Vagina (tissue), 2 donors: ENCODE measurements around the gene CXCL12. TPM values are rescaled to one million over a fixed set of nuclear protein-coding genes. Genes with fewer than 3 reads are reported as not detected.
A peak's percentile ranks its signal among the peaks of the same experiment; 100 is the strongest.

Source experiments
- DNase-seq, 2 donors: peaks; one replicate each; pipeline ENCODE4 v3.0.0-alpha.2; 2017; ENCODE audit errors: extremely low spot score in 2 of 2
- H3K27ac ChIP-seq: fragments of 200-600 bp; sonication (generic); one replicate; pipeline ENCODE4 v1.5.1; 2019
- H3K27me3 ChIP-seq: fragments of 200-600 bp; sonication (generic); one replicate; pipeline ENCODE4 v1.5.1; 2019
- H3K36me3 ChIP-seq, 2 donors: fragments of 200-600 bp; sonication (generic); one replicate each; pipeline ENCODE4 v1.5.1; 2017 to 2019
- H3K4me1 ChIP-seq: fragments of 200-600 bp; sonication (generic); one replicate; pipeline ENCODE4 v1.5.1; 2019
- H3K4me3 ChIP-seq, 2 donors: fragments of 200-600 bp; sonication (generic); 1 replicate in 1 of 2; 2 replicates in 1 of 2; pipeline ENCODE4 v1.5.1; 2016 to 2019
- H3K9me3 ChIP-seq: fragments of 200-600 bp; sonication (generic); one replicate; pipeline ENCODE4 v1.5.1; 2019
- POLR2A ChIP-seq, 2 donors: fragments of 450-650 bp; IDR thresholded peaks; one replicate each; pipeline ENCODE4 v1.6.1; 2017; ENCODE audit warnings: antibody characterized with exemption in 2 of 2, mild to moderate bottlenecking in 2 of 2, moderate library complexity in 2 of 2
- POLR2AphosphoS5 ChIP-seq, 2 donors: sonication (generic); formaldehyde crosslinking; IDR thresholded peaks; one replicate each; pipeline ENCODE4 v1.9.0; 2017; ENCODE audit warnings: antibody characterized with exemption in 2 of 2, mild to moderate bottlenecking in 2 of 2, low read depth in 1 of 2; ENCODE audit not compliant: insufficient read depth in 1 of 2
- intact Hi-C: fragments of 100-400 bp; cut with DNase I; formaldehyde crosslinking; loops from one replicate; pipeline ENCODE4 v1.15.1; 2023
- total RNA-seq: library from RNA; depleted of rRNA; stranded (reverse); fragments of >200 nt; gene quantifications from one replicate; pipeline ENCODE4 v1.2.3, GENCODE V29; 2016
- TF ChIP-seq, protein P1 (sequence below), 3 experiments: fragments of 450-650 bp in 2 of 3; fragments of 200-600 bp in 1 of 3; sonication (generic) in 1 of 3; IDR thresholded peaks; one replicate each; pipeline ENCODE4 v1.5.1; 2017 to 2019; ENCODE audit warnings: antibody characterized with exemption in 3 of 3, mild to moderate bottlenecking in 2 of 3, moderate library complexity in 2 of 3

The CXCL12 gene
- total RNA-seq, 1 donor from 2014 or later, result 112 TPM

DNA sequence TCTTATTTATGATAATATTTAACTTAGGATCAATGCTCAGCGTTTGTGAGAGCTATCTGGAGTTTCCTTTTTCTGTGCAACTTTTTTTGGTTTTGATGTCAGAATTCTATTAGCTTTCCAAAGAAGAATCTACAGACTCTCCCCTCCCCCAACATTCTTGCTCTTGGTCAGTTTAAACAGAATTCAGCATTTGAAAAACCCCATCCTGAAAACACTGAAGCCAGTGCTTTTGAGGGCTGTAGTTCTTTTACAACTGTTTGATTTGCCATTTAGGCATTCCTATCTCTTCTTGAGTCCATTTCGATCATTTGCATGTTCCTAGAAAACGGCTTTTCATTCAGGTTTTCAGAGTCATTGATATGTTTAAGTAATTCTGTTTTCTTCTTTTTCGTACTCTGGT, 15.6 kb upstream of the CXCL12 start:
- TF ChIP-seq POLR2A (IDR thresholded peaks at IDR 0.05) (no peak), POLR2AphosphoS5 (IDR thresholded peaks at IDR 0.05; ENCODE audit: insufficient read depth in 1 of 2, low read depth in 1 of 2) (no peak)
- TF ChIP-seq, protein P1, sequence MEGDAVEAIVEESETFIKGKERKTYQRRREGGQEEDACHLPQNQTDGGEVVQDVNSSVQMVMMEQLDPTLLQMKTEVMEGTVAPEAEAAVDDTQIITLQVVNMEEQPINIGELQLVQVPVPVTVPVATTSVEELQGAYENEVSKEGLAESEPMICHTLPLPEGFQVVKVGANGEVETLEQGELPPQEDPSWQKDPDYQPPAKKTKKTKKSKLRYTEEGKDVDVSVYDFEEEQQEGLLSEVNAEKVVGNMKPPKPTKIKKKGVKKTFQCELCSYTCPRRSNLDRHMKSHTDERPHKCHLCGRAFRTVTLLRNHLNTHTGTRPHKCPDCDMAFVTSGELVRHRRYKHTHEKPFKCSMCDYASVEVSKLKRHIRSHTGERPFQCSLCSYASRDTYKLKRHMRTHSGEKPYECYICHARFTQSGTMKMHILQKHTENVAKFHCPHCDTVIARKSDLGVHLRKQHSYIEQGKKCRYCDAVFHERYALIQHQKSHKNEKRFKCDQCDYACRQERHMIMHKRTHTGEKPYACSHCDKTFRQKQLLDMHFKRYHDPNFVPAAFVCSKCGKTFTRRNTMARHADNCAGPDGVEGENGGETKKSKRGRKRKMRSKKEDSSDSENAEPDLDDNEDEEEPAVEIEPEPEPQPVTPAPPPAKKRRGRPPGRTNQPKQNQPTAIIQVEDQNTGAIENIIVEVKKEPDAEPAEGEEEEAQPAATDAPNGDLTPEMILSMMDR (IDR thresholded peaks at IDR 0.05), result no peak
- intact Hi-C loops, result loop anchor here (5.0 kb wide), 1 partner anchor 457 kb away; no protein-coding TSS in a partner anchor
- no peak for DNase-seq

DNA sequence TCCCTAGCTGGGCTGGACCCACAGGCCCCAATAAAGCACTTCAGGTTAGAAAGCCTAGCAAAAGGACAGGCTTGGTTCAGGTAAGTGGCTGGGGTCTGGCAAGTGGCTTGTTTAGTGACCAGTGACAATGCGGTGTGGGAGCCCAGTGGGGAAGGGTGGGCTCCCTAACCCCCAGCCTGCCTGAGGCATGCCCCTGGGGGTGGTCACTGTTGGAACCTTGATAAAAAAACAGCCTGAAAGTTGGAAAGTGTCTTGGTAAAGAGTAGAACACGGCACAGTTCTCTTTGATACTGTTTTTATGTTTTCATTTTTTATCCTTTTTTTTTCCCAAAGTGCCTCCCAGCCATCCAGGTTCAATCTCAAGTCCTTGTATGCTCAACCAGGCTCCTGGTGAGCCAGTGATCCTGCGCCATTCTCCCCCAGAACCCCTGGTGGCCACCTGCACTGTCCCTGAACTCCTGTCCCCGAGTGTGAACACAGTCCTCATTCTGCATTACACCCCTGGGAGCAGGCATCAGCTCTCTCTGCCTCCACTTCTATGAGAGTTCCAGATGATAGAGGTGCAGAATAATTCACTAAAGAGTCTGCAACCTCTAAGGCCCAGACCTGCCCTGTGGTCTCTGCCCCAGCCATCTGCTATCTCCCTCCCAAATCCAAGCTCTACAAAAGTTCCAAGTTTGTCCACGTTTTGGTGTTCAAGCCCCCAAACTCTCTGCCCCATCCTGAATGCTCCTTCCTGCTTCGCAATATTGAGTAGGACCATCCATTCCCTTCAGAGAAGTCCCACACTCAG, 15.0 kb upstream of the CXCL12 start:
- Histone ChIP-seq H3K27ac (no peak overlapping the region), H3K36me3 (no peaks in the 10 kb centered on the region), H3K27me3 (no peaks in the 10 kb centered on the region), H3K4me3 (no peak overlapping the region), H3K9me3 (no peaks in the 10 kb centered on the region), H3K4me1 (peaks cover 14% of the 10 kb centered on the region)
- intact Hi-C loops, result loop anchor here (5.0 kb wide), 1 partner anchor 457 kb away; no protein-coding TSS in a partner anchor
- DNase-seq, result peak; percentile 74 to 81
- TF ChIP-seq POLR2A (IDR thresholded peaks at IDR 0.05) (no peak), POLR2AphosphoS5 (IDR thresholded peaks at IDR 0.05; ENCODE audit: insufficient read depth in 1 of 2, low read depth in 1 of 2) (no peak)
- TF ChIP-seq, protein P1 (IDR thresholded peaks at IDR 0.05), result no peak

More for the DNA sequence above, 15.6 kb upstream of the CXCL12 start:
- H3K36me3 ChIP-seq, result no peaks in the 10 kb centered on the region
- no peaks in the 10 kb centered on the region for H3K27me3 ChIP-seq
- no peak overlapping the region for H3K4me3 ChIP-seq
- peaks cover 13% of the 10 kb centered on the region for H3K4me1 ChIP-seq
- H3K9me3 ChIP-seq, result no peaks in the 10 kb centered on the region
- H3K27ac ChIP-seq, result no peak overlapping the region

DNA sequence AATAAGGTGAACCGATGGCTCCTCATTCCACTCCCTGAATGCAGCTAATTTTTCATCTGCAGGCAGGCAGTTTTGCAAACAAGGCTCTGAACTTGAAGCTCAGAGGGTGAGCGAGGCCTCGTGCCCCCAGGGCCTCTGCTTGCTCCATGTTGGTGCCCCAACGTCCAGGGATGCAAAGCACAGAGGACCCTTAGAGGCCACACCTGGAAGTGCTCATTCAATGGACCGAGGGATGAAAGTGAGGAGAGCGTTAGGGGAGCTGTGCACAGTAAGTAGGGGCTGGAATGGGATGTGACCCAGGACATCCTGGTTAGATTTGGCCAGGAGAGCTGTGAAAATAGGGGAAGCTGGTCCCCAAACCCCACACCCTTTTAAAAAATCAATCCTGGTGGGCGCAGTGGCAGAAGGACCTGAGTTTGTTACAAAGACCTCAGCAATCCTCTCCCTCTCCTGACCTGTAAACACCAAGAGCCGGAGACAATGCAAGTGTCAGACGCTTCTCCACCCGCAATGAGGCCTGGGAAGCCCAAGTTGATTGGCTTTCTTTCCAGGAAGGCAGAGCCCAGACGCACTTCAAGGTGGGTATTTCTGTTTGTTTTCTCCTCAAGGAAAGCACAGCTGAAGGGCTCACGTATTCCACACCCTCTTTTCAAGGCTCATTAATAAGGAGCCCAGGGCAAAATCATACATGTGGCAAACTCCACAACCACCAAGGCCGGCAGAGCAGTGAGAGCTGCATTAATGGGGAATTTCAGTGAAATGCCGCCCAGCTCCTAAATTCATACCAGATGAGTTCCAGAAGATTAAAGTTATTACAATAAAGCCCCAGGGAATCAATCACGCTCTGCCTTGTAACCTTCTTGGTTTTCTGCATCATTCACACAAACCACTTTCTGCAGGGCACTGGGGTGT, 14.1 kb upstream of the CXCL12 start:
- H3K4me3 ChIP-seq, result no peak overlapping the region
- no peak for TF ChIP-seq POLR2A (IDR thresholded peaks at IDR 0.05)
- TF ChIP-seq POLR2AphosphoS5 (IDR thresholded peaks at IDR 0.05; ENCODE audit: insufficient read depth in 1 of 2, low read depth in 1 of 2), result no peak
- TF ChIP-seq, protein P1 (IDR thresholded peaks at IDR 0.05), result no peak
- intact Hi-C loops, result no loop called here
- no peaks in the 10 kb centered on the region for H3K36me3 ChIP-seq
- DNase-seq, result peak; percentile 49 to 92
- H3K27ac ChIP-seq, result no peak overlapping the region
- no peaks in the 10 kb centered on the region for H3K27me3 ChIP-seq
- peaks cover 19% of the 10 kb centered on the region for H3K4me1 ChIP-seq
- no peaks in the 10 kb centered on the region for H3K9me3 ChIP-seq

DNA sequence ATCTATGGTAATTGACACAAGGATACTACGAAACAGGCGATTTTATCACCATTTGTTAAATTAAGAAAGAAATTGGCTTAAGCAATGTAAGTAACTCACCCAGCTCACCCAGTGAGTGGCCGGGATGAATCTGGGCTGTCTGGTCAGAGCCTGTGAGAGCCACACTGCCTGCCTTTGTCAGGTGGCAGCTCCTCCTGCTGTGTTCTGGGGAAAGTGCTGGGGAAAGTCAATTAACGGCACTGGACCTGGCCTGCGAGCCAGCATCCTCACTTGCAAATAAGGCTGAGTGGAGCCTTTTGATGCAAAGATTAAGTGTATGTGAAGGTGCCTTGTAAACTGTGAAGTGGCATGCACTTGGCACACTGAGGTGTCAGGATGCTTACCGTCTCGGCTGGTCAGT, 13.4 kb upstream of the CXCL12 start:
- Histone ChIP-seq H3K9me3 (no peaks in the 10 kb centered on the region), H3K4me1 (peaks cover 25% of the 10 kb centered on the region), H3K36me3 (no peaks in the 10 kb centered on the region), H3K27ac (no peak overlapping the region), H3K4me3 (no peak overlapping the region), H3K27me3 (no peaks in the 10 kb centered on the region)
- peak in 1 of 2 donors; percentile 60 for DNase-seq
- intact Hi-C loops, result no loop called here
- no peak for TF ChIP-seq POLR2A (IDR thresholded peaks at IDR 0.05)
- no peak for TF ChIP-seq POLR2AphosphoS5 (IDR thresholded peaks at IDR 0.05; ENCODE audit: insufficient read depth in 1 of 2, low read depth in 1 of 2)
- TF ChIP-seq, protein P1 (IDR thresholded peaks at IDR 0.05), result no peak
